Osteoblast (primary cell): Measurements from ENCODE around the gene MAP4K4. TPM values are rescaled to one million over a fixed set of nuclear protein-coding genes. Genes with fewer than 3 reads are reported as not detected.
A peak's percentile ranks its signal among the peaks of the same experiment; 100 is the strongest.

Source experiments
- DNase-seq: peaks from one replicate; pipeline ENCODE4 v3.0.0; 2011; ENCODE audit warnings: low spot score, mixed read lengths; ENCODE audit not compliant: insufficient read length; ENCODE audit errors: missing footprints
- H2AFZ ChIP-seq: 2 replicates; pipeline ENCODE4 v1.6.0; 2011; ENCODE audit warnings: mild to moderate bottlenecking, low read length
- H3K27ac ChIP-seq: 2 replicates; pipeline ENCODE4 v1.5.1; 2011; ENCODE audit warnings: mild to moderate bottlenecking, low read depth, low read length, moderate library complexity
- H3K27me3 ChIP-seq: 2 replicates; pipeline ENCODE4 v1.6.0; 2012; ENCODE audit warnings: mild to moderate bottlenecking, control low read depth, inconsistent platforms, low read length, moderate library complexity; ENCODE audit not compliant: insufficient read depth
- H3K36me3 ChIP-seq: 2 replicates; pipeline ENCODE4 v1.5.1; 2011; ENCODE audit warnings: mild to moderate bottlenecking, low read length, control low read depth, moderate library complexity; ENCODE audit not compliant: insufficient read depth
- H3K4me1 ChIP-seq: 2 replicates; pipeline ENCODE4 v1.5.1; 2011; ENCODE audit warnings: mild to moderate bottlenecking, low read length, control low read depth, moderate library complexity; ENCODE audit not compliant: insufficient read depth
- H3K4me2 ChIP-seq: 2 replicates; pipeline ENCODE4 v1.6.0; 2011; ENCODE audit warnings: mild to moderate bottlenecking, low read length; ENCODE audit not compliant: insufficient read depth
- H3K4me3 ChIP-seq: fragments of 200-600 bp; sonication (generic); 3 replicates; pipeline ENCODE4 v1.5.1; 2012; ENCODE audit warnings: mild to moderate bottlenecking, low read length, inconsistent platforms; ENCODE audit not compliant: insufficient read depth
- H3K79me2 ChIP-seq: 2 replicates; pipeline ENCODE4 v1.6.0; 2012; ENCODE audit warnings: mild to moderate bottlenecking, low read length, control low read depth, inconsistent platforms; ENCODE audit not compliant: insufficient read depth
- H3K9me3 ChIP-seq: 2 replicates; pipeline ENCODE4 v1.5.1; 2011; ENCODE audit warnings: low read depth, low read length, control low read depth
- H4K20me1 ChIP-seq: 2 replicates; pipeline ENCODE4 v1.6.0; 2012; ENCODE audit warnings: mild to moderate bottlenecking, low read length, control low read depth; ENCODE audit not compliant: insufficient read depth
- total RNA-seq: library from RNA; depleted of rRNA; stranded (reverse); fragments of >200 nt; gene quantifications from 2 replicates; pipeline ENCODE4 v1.2.3, GENCODE V29; 2012
- TF ChIP-seq, protein P1 (sequence below): IDR thresholded peaks from 2 replicates; pipeline ENCODE4 v1.5.1; 2011; ENCODE audit warnings: mild to moderate bottlenecking, low read depth, low read length, moderate library complexity; ENCODE audit errors: extremely low read depth

MAP4K4 gene
- total RNA-seq, 1 donor: 231 TPM

DNA sequence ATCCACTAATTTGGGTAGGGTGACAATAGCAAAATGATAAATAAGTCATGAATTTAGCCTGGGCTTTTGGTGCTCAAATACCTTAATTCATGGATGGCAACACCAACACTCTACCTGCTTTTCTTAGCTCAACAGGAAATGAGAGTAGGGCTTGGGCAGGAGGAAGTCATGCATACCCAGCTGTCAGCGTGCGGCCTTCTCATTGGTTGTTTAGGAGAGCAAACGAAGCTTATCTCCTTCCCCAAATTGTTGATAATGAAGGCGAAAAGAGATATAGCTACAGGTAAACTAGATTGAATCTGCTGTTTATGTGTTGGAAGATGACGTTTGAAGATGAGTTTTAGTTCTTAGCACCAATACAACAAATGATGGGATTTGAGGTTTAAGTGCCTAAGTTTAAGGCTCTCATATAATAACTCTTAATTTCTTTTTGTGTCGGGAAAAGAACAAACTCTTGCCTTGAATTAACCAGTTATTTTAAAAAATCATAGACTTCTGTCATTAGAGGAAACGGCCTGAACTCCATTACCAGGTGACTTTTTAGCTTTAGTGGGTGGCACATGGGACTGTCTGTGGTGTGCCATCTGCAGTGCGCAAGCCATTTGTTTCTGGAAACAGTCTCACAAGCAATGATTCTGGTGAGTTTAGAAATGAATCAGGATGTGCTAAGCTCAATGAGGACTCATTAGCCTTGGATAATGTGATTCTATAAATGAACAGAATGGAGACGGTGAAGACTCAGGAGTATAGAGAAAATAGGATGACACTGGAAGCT lies 19.8 kb downstream of the MAP4K4 start:
- peaks cover 5% of the 10 kb centered on the region for H3K36me3 ChIP-seq
- no peaks in the 10 kb centered on the region for H3K9me3 ChIP-seq
- H3K4me3 ChIP-seq: no peak overlapping the region
- no peak overlapping the region for H3K4me2 ChIP-seq
- DNase-seq: no peak
- no peak overlapping the region for H3K27ac ChIP-seq
- H3K79me2 ChIP-seq: peaks cover 98% of the 10 kb centered on the region
- no peaks in the 10 kb centered on the region for H3K27me3 ChIP-seq
- TF ChIP-seq, protein P1, sequence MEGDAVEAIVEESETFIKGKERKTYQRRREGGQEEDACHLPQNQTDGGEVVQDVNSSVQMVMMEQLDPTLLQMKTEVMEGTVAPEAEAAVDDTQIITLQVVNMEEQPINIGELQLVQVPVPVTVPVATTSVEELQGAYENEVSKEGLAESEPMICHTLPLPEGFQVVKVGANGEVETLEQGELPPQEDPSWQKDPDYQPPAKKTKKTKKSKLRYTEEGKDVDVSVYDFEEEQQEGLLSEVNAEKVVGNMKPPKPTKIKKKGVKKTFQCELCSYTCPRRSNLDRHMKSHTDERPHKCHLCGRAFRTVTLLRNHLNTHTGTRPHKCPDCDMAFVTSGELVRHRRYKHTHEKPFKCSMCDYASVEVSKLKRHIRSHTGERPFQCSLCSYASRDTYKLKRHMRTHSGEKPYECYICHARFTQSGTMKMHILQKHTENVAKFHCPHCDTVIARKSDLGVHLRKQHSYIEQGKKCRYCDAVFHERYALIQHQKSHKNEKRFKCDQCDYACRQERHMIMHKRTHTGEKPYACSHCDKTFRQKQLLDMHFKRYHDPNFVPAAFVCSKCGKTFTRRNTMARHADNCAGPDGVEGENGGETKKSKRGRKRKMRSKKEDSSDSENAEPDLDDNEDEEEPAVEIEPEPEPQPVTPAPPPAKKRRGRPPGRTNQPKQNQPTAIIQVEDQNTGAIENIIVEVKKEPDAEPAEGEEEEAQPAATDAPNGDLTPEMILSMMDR: no peak
- H3K4me1 ChIP-seq: peaks cover 29% of the 10 kb centered on the region
- no peak overlapping the region for H2AFZ ChIP-seq
- peaks cover 77% of the 10 kb centered on the region for H4K20me1 ChIP-seq

DNA sequence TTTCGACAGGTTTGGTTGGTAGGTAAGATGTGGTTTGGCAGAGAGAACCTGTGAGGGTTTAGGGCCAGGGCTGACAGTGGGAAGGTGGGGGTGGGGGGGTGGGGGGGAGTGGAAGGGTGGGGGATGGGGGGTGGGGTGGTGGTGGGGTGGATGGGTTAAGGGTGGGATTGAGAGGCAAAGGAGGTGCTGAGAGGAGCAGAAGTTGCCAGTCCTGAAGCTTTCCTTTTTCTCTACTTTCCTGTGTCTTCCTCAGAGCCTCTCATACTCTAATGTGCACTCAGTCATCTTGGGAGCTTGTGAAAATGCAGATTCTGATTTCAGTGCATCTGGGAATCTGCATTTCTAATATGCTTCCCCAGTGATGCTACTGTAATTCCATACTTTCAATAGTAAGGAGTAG lies 21.0 kb downstream of the MAP4K4 start:
- Histone ChIP-seq H3K4me2 (peak overlapping the region; percentile 2), H3K27me3 (no peaks in the 10 kb centered on the region), H3K4me3 (no peak overlapping the region), H3K4me1 (peaks cover 29% of the 10 kb centered on the region), H3K9me3 (no peaks in the 10 kb centered on the region), H3K36me3 (peaks cover 5% of the 10 kb centered on the region), H2AFZ (no peak overlapping the region), H3K79me2 (peaks cover 98% of the 10 kb centered on the region), H3K27ac (peak overlapping the region; percentile 12), H4K20me1 (peaks cover 77% of the 10 kb centered on the region)
- TF ChIP-seq, protein P1: no peak
- DNase-seq: no peak

DNA sequence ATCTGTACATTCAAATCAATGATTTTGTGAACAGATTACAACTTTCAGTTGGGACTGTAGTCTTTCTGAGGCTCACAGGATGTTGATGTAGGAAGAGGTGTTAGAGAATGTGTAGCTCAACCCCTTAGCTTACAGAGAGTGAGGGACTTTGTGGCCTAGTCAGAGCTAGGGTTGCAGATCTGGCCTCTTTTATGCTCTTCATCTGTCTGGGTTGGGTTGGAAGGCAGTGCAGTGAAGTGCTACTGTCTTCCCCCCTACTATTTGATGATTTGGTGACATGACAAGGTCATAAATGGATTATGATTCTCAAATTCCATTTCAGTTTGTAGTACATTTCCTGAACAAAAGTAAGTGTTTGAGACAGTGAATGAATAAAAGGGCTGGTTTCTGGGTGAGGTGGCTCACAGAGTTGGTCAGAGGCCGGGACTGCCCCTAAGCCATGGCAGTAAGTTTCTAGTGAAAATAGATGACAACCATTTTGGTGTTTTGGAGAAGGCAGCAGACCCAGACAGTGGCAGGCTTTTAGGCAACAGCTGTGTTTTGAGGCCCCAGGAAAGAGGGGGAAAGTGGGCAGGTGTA lies 21.6 kb downstream of the MAP4K4 start:
- DNase-seq: peak; percentile 68
- Histone ChIP-seq H2AFZ (no peak overlapping the region), H3K27ac (peak overlapping the region; percentile 12), H3K79me2 (peaks cover 98% of the 10 kb centered on the region), H4K20me1 (peaks cover 74% of the 10 kb centered on the region), H3K4me1 (peaks cover 32% of the 10 kb centered on the region), H3K36me3 (peaks cover 5% of the 10 kb centered on the region), H3K4me2 (peak overlapping the region; percentile 2), H3K9me3 (no peaks in the 10 kb centered on the region), H3K27me3 (no peaks in the 10 kb centered on the region), H3K4me3 (no peak overlapping the region)
- TF ChIP-seq, protein P1: no peak

DNA sequence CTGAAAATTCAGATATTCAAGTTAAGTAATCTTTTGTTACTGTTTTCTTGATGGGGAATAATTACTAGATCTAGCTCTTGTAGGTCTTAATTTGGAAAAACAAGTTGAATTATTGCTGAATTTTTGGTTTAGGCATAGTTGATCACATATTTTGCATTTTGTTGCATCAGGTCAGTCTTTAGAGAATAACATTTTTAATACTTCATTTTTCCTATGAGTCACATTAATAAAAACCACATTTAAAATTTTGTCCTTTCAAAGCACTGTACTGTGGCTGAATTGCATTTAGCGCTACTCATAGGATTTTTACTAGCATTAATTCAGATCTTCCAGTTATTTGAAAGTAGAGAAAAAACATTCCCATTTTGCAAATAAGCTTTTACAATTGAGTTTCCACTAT lies 23.2 kb downstream of the MAP4K4 start:
- H3K36me3 ChIP-seq: peaks cover 3% of the 10 kb centered on the region
- H3K27me3 ChIP-seq: no peaks in the 10 kb centered on the region
- H4K20me1 ChIP-seq: peaks cover 73% of the 10 kb centered on the region
- H3K4me1 ChIP-seq: peaks cover 41% of the 10 kb centered on the region
- no peaks in the 10 kb centered on the region for H3K9me3 ChIP-seq
- TF ChIP-seq, protein P1: no peak
- no peak for DNase-seq
- H2AFZ ChIP-seq: no peak overlapping the region
- H3K4me2 ChIP-seq: no peak overlapping the region
- peak overlapping the region; percentile 53 for H3K27ac ChIP-seq
- no peak overlapping the region for H3K4me3 ChIP-seq
- peaks cover 98% of the 10 kb centered on the region for H3K79me2 ChIP-seq
